Endodermal cell (in vitro differentiated cells): ENCODE results near the gene UBE2J1. TPM values are rescaled to one million over a fixed set of nuclear protein-coding genes. Genes with fewer than 3 reads are reported as not detected.

Source experiments
- DNase-seq: peaks from one replicate; pipeline ENCODE4 v3.0.0-alpha.2; 2017
- H3K27ac ChIP-seq: 2 replicates; pipeline ENCODE4 v1.5.1; 2013; ENCODE audit warnings: mild to moderate bottlenecking, low read depth, low read length, moderate library complexity
- H3K27me3 ChIP-seq: 2 replicates; pipeline ENCODE4 v1.6.1; 2013; ENCODE audit warnings: mild to moderate bottlenecking, low read length, moderate library complexity; ENCODE audit not compliant: insufficient read depth, control insufficient read depth, poor library complexity, severe bottlenecking
- H3K36me3 ChIP-seq: 2 replicates; pipeline ENCODE4 v1.7.0; 2013; ENCODE audit warnings: mild to moderate bottlenecking, low read length, moderate library complexity; ENCODE audit not compliant: control insufficient read depth, insufficient read depth
- H3K4me1 ChIP-seq: one replicate; pipeline ENCODE4 v1.7.0; 2013; ENCODE audit warnings: low read length; ENCODE audit not compliant: control insufficient read depth, insufficient read depth
- H3K4me3 ChIP-seq: 2 replicates; pipeline ENCODE4 v1.5.1; 2013; ENCODE audit warnings: mild to moderate bottlenecking, low read length, moderate library complexity
- H3K9ac ChIP-seq: 2 replicates; pipeline ENCODE4 v1.6.1; 2013; ENCODE audit warnings: mild to moderate bottlenecking, low read length, moderate library complexity; ENCODE audit not compliant: poor library complexity, severe bottlenecking; ENCODE audit errors: extremely low read depth
- H3K9me3 ChIP-seq: 2 replicates; pipeline ENCODE4 v1.6.1; 2013; ENCODE audit warnings: mild to moderate bottlenecking, low read length, moderate library complexity; ENCODE audit not compliant: control insufficient read depth
- H3K27ac Mint-ChIP-seq: 2 replicates; pipeline ENCODE4 v1.8.0; 2020; ENCODE audit warnings: mixed read lengths
- H3K27me3 Mint-ChIP-seq: 2 replicates; pipeline ENCODE4 v1.8.0; 2021; ENCODE audit warnings: mild to moderate bottlenecking, mixed read lengths; ENCODE audit not compliant: insufficient read depth
- H3K36me3 Mint-ChIP-seq: 2 replicates; pipeline ENCODE4 v1.8.0; 2020; ENCODE audit warnings: low read depth, mixed read lengths
- H3K4me1 Mint-ChIP-seq: 2 replicates; pipeline ENCODE4 v1.8.0; 2020; ENCODE audit warnings: mixed read lengths
- H3K4me3 Mint-ChIP-seq: 2 replicates; pipeline ENCODE4 v1.8.0; 2020; ENCODE audit warnings: mild to moderate bottlenecking, moderate library complexity, mixed read lengths
- H3K9me3 Mint-ChIP-seq: 2 replicates; pipeline ENCODE4 v1.8.0; 2020; ENCODE audit warnings: mild to moderate bottlenecking, mixed read lengths
- CTCF ChIP-seq: fragments of 200-600 bp; sonication (generic); conservative IDR thresholded peaks from 2 replicates; pipeline ENCODE4 v1.5.0; 2021; ENCODE audit warnings: antibody characterized with exemption, mild to moderate bottlenecking
- WGBS, 2 experiments: methylation state at CpG; one replicate each; pipeline versions ENCODE4 v1.1.5 to v1.1.7; 2013; ENCODE audit warnings: missing lambda C conversion rate in 2 of 2, mixed read lengths in 1 of 2; ENCODE audit not compliant: insufficient coverage in 1 of 2, insufficient read length in 1 of 2; 5-methylcytosine and 5-hydroxymethylcytosine counted together
- total RNA-seq, 2 donors: library from RNA; stranded (reverse); fragmentation: NEBNext Ultra II Directional in 1 of 2; extraction: Animal tissue kit (Norgen Biotek cat#: 25700) in 1 of 2; gene quantifications; 2 replicates in 1 of 2; 3 replicates in 1 of 2; pipeline ENCODE4 v1.2.1, GENCODE V29; 2021

UBE2J1 gene
- total RNA-seq, 2 donors from 2014 or later, result 20.1 to 21.9 TPM

DNA sequence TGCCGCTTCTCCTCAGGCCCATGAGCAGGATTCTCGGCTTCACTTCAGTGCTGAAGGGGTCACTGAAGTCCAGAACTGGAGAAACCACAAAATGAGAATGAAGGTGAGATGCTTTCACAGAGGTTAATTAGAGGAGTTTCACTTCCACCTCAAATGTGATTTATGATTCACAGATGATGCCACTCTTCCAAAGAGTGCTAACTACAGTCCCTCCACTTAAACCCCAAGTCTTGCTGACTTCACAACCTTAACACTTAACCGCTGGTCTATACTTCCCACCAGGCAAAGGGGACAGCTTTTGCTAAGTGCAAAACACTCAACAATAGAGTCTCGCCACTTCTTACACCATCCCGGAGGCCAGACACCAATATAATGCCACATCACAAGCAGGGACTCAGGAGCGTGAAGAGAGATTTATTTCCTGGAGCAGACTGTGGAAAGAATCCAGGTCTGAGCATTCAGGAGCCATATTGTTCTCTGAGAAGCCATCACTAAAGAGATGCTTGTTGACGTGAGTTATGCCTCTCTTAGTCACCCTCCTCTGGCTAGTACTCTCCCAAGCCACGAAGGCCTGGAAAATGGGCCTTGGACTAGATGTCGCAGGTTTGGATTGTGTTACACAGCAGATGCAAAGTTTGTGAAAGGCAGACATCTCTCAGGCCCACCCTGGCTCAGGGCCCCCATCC is 35.1 kb upstream of the UBE2J1 start:
- H3K4me3 ChIP-seq, result no peak overlapping the region
- Mint-ChIP-seq H3K36me3 (no peaks in the 10 kb centered on the region), H3K27ac (no peak overlapping the region), H3K4me3 (no peak overlapping the region), H3K27me3 (peaks cover 9% of the 10 kb centered on the region), H3K4me1 (no peaks in the 10 kb centered on the region), H3K9me3 (peaks cover 2% of the 10 kb centered on the region)
- H3K27me3 ChIP-seq, result no peaks in the 10 kb centered on the region
- no peak overlapping the region for H3K27ac ChIP-seq
- no peaks in the 10 kb centered on the region for H3K4me1 ChIP-seq
- H3K36me3 ChIP-seq, result no peaks in the 10 kb centered on the region
- DNase-seq, result no peak
- no peak for TF ChIP-seq CTCF
- H3K9ac ChIP-seq, result no peak overlapping the region
- 96% methylated on average over 7 to 9 of the region's 9 CpGs for WGBS, 2 experiments
- no peaks in the 10 kb centered on the region for H3K9me3 ChIP-seq

DNA sequence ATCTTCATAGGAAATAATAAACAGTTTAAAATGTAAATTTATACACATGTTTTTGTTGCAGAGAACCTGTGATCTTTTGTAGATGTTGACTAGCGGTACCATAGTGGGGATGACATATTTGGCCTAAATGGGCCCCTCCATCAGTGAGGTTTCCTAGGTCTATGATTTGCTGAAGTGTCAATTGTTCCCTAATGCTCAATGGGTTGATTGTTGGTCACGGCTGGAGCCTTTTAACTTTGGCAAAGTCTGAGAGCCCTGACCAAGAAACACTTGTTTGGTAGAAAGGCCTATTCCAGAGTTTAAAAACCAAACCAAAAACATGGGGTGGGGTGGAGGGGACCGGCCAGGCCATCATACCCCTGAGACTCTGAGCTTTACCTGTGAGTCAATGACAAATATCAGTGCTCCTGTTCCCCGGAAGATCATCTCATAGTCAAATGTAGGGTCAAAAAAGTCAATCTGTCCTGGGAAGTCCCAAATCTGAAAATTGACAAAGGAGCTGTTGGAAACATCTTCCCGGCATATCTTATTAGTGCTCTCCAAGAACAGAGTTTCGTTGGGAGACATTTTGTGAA is 34.5 kb upstream of the UBE2J1 start:
- H3K9me3 ChIP-seq, result no peaks in the 10 kb centered on the region
- H3K36me3 ChIP-seq, result no peaks in the 10 kb centered on the region
- DNase-seq, result no peak
- no peaks in the 10 kb centered on the region for H3K27me3 ChIP-seq
- H3K4me1 ChIP-seq, result no peaks in the 10 kb centered on the region
- H3K9me3 Mint-ChIP-seq, result peaks cover 2% of the 10 kb centered on the region
- no peaks in the 10 kb centered on the region for H3K36me3 Mint-ChIP-seq
- H3K27ac Mint-ChIP-seq, result no peak overlapping the region
- H3K27ac ChIP-seq, result no peak overlapping the region
- 87 to 95% methylated on average over 5 to 6 of the region's 6 CpGs for WGBS, 2 experiments
- no peak overlapping the region for H3K4me3 Mint-ChIP-seq
- no peak overlapping the region for H3K9ac ChIP-seq
- H3K4me3 ChIP-seq, result no peak overlapping the region
- H3K27me3 Mint-ChIP-seq, result peaks cover 9% of the 10 kb centered on the region
- no peaks in the 10 kb centered on the region for H3K4me1 Mint-ChIP-seq
- TF ChIP-seq CTCF, result no peak

GRCh38 chr6:89385846-89386245 is 33.3 kb upstream of the UBE2J1 start:
- Histone ChIP-seq H3K36me3 (no peaks in the 10 kb centered on the region), H3K27ac (no peak overlapping the region), H3K27me3 (no peaks in the 10 kb centered on the region), H3K9ac (no peak overlapping the region), H3K9me3 (no peaks in the 10 kb centered on the region), H3K4me1 (no peaks in the 10 kb centered on the region), H3K4me3 (no peak overlapping the region)
- Mint-ChIP-seq H3K27ac (no peak overlapping the region), H3K36me3 (no peaks in the 10 kb centered on the region), H3K9me3 (no peaks in the 10 kb centered on the region), H3K4me3 (no peak overlapping the region), H3K27me3 (peaks cover 16% of the 10 kb centered on the region), H3K4me1 (no peaks in the 10 kb centered on the region)
- no peak for TF ChIP-seq CTCF
- no peak for DNase-seq
- 96 to 97% methylated on average over 7 of the region's 7 CpGs for WGBS, 2 experiments
